ENCODE measurements around the gene FBXL16. TPM values are rescaled to one million over a fixed set of nuclear protein-coding genes. Genes with fewer than 3 reads are reported as not detected.

FBXL16 gene
- polyA plus RNA-seq, 2 of the 4 experiments (the other 2 are of a cell fraction): 0.53 to 1.2 TPM

DNA sequence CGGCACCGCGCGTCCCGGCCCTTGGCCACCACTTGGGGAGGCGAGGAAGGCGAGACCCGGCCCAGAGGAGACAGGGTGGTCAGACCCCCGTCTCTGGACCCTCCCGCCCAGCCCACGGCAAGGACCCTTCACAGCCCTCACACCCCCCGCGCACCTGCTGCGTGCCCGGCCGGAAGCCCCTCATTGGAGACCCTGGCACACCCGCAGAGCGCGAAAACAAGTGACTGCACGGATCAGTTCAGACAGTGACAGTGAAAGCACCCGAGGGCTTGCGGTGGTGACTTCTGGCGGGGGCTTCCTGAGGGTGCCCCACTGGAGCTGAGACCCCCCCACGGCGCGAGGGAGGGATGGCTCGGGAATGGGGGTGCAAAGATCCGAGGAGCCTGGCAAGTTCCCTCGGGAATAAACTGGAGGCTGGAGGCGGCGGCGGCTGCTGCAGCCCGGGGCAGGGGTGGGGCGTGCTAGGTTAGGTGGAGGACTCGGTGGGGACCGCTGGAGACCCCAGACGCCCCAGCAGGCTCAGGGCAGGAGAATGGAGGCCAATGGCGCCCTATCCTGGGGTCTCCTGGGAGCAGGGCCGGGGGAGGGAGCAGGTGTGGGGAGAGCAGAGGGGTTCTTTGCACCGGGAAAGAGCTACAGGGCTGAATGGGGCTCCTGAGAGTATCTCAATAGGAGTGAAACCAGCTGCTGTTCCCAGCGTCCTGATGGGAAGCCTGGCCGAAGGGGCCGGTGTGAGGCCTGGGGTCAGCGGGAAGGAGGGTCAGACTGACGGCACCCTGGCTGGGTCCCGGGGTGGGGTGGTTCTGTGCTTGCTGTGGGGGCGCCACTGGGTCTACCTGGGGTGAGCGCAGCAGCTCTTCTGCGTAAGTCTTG lies 824 bp upstream of the FBXL16 start:
- ATAC-seq (peak; percentile 9 to 41; a peak in 3 of 6 replicates), DNase-seq (ENCODE audit: low read depth in 1 of 2, low spot score in 1 of 2) (no peak), FAIRE-seq (no peak)
- 6% methylated on average over 31 of the region's 49 CpGs for WGBS (ENCODE audit: missing lambda C conversion rate)
- peak overlapping the region; percentile 73 to 75; a peak in 5 of 6 replicates for H3K27ac ChIP-seq
- ChIA-PET POLR2A (interaction anchor here (0.9 to 1.6 kb wide), 4 partner anchors 14 to 82 kb away, joined by 3 to 6 read pairs (median 4); partner anchors contain the start of genes ANTKMT, CHTF18 and RPUSD1), CTCF (interaction anchor here (1.7 to 25.1 kb wide), 4 partner anchors 10 to 80 kb away, joined by 5 to 656 read pairs (median 92); partner anchors contain the start of genes ANTKMT, CCDC78, CHTF18 and CIAO3)
- TF ChIP-seq MAZ (IDR thresholded peaks at IDR 0.05; ENCODE audit: borderline replicate concordance, low read depth, low read length) (no peak), ZFP36 (IDR thresholded peaks at IDR 0.05; ENCODE audit: borderline replicate concordance, partially characterized antibody) (no peak), EHMT2 (IDR thresholded peaks at IDR 0.05; ENCODE audit: low read depth) (no peak), PHF8 (IDR thresholded peaks at IDR 0.05; ENCODE audit: borderline replicate concordance, low read depth) (no peak), CBX2 (IDR thresholded peaks at IDR 0.05; ENCODE audit: borderline replicate concordance, low read depth) (no peak)
- TF ChIP-seq, protein P1, sequence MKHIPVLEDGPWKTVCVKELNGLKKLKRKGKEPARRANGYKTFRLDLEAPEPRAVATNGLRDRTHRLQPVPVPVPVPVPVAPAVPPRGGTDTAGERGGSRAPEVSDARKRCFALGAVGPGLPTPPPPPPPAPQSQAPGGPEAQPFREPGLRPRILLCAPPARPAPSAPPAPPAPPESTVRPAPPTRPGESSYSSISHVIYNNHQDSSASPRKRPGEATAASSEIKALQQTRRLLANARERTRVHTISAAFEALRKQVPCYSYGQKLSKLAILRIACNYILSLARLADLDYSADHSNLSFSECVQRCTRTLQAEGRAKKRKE (CRISPR knock-in tag; IDR thresholded peaks at IDR 0.05; ENCODE audit: low read depth): no peak
- TF ChIP-seq, protein P2, sequence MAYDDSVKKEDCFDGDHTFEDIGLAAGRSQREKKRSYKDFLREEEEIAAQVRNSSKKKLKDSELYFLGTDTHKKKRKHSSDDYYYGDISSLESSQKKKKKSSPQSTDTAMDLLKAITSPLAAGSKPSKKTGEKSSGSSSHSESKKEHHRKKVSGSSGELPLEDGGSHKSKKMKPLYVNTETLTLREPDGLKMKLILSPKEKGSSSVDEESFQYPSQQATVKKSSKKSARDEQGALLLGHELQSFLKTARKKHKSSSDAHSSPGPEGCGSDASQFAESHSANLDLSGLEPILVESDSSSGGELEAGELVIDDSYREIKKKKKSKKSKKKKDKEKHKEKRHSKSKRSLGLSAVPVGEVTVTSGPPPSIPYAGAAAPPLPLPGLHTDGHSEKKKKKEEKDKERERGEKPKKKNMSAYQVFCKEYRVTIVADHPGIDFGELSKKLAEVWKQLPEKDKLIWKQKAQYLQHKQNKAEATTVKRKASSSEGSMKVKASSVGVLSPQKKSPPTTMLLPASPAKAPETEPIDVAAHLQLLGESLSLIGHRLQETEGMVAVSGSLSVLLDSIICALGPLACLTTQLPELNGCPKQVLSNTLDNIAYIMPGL (CRISPR knock-in tag; IDR thresholded peaks at IDR 0.05; ENCODE audit: borderline replicate concordance): no peak
- TF ChIP-seq, protein P3, sequence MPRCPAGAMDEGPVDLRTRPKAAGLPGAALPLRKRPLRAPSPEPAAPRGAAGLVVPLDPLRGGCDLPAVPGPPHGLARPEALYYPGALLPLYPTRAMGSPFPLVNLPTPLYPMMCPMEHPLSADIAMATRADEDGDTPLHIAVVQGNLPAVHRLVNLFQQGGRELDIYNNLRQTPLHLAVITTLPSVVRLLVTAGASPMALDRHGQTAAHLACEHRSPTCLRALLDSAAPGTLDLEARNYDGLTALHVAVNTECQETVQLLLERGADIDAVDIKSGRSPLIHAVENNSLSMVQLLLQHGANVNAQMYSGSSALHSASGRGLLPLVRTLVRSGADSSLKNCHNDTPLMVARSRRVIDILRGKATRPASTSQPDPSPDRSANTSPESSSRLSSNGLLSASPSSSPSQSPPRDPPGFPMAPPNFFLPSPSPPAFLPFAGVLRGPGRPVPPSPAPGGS (IDR thresholded peaks at IDR 0.05): no peak
- H3K9me3 ChIP-seq: no peaks in the 10 kb centered on the region
- H3K4me3 ChIP-seq: peak overlapping the region; percentile 59
- peaks cover 42% of the 10 kb centered on the region for H3K4me1 ChIP-seq
- H3K4me2 ChIP-seq: peak overlapping the region; percentile 100

DNA sequence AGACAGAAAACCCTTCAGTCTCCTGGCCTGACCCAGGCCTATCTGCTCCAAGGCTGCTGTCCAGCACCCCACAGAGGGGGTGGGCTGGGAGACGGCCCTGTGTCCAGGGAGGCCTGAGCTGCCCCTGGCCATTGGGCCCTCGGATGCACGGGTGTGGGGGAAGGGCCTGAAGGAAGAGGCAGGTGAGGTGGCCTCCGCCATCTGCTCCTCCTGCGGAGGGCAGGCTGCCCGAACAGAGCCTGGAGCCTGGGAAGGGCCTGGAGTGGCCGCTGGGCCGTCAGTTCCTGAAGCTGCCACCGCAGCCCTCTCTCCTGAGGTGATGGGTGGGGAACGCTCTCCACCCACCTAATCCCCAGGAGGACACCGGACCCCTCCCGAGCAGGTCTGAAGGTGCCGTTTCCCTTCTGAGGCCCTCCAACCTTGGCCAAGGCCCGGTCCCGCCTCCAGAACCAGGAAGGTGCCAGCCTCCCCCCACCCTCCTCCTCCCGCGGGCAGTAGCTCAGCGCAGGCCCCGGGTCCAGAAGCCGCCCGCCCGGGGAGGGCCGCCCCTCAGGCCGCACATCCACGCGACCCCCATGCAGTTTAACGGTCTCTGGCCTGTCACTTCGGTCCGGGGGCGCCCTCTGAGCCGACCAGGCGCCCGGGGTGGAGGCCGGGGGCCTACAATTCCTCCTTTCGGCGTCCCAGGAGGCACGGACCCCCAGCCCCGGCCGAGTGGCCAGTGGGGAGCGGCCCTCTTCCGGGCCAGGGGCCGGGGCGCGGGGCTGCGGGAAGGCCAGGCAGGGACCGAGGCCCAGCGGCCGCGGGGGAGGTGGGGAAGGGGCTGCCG lies 835 bp downstream of the FBXL16 start:
- ATAC-seq: no peak
- Histone ChIP-seq H3K9me3 (no peaks in the 10 kb centered on the region), H3K4me2 (peak overlapping the region; percentile 100), H3K4me3 (peak overlapping the region; percentile 59), H3K27ac (peak overlapping the region; percentile 73 to 75; a peak in 5 of 6 replicates), H3K4me1 (peaks cover 34% of the 10 kb centered on the region)
- FAIRE-seq: no peak
- ChIA-PET CTCF (interaction anchor here (1.1 to 25.1 kb wide), 6 partner anchors 8 to 46 kb away, joined by 4 to 656 read pairs (median 10); partner anchors contain the start of genes ANTKMT, CCDC78, CIAO3 and HAGHL), POLR2A (no interaction called here)
- no peak for TF ChIP-seq POLR2AphosphoS2 (conservative IDR thresholded peaks at IDR 0.05; ENCODE audit: low read length)
- TF ChIP-seq HOXA7 (CRISPR knock-in tag; IDR thresholded peaks at IDR 0.05): no peak
- TF ChIP-seq, protein P4, sequence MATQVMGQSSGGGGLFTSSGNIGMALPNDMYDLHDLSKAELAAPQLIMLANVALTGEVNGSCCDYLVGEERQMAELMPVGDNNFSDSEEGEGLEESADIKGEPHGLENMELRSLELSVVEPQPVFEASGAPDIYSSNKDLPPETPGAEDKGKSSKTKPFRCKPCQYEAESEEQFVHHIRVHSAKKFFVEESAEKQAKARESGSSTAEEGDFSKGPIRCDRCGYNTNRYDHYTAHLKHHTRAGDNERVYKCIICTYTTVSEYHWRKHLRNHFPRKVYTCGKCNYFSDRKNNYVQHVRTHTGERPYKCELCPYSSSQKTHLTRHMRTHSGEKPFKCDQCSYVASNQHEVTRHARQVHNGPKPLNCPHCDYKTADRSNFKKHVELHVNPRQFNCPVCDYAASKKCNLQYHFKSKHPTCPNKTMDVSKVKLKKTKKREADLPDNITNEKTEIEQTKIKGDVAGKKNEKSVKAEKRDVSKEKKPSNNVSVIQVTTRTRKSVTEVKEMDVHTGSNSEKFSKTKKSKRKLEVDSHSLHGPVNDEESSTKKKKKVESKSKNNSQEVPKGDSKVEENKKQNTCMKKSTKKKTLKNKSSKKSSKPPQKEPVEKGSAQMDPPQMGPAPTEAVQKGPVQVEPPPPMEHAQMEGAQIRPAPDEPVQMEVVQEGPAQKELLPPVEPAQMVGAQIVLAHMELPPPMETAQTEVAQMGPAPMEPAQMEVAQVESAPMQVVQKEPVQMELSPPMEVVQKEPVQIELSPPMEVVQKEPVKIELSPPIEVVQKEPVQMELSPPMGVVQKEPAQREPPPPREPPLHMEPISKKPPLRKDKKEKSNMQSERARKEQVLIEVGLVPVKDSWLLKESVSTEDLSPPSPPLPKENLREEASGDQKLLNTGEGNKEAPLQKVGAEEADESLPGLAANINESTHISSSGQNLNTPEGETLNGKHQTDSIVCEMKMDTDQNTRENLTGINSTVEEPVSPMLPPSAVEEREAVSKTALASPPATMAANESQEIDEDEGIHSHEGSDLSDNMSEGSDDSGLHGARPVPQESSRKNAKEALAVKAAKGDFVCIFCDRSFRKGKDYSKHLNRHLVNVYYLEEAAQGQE (IDR thresholded peaks at IDR 0.05): peak; percentile 62; the same call in 1 of the 2 replicates
- no peak for TF ChIP-seq HOXB5 (CRISPR knock-in tag; IDR thresholded peaks at IDR 0.05)
- TF ChIP-seq, protein P5, sequence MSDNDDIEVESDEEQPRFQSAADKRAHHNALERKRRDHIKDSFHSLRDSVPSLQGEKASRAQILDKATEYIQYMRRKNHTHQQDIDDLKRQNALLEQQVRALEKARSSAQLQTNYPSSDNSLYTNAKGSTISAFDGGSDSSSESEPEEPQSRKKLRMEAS (IDR thresholded peaks at IDR 0.05): no peak
- no peak for TF ChIP-seq RAD21 (conservative IDR thresholded peaks at IDR 0.05 in 1 of 2, IDR thresholded peaks at IDR 0.05 in 1 of 2)
- TF ChIP-seq CBX2 (IDR thresholded peaks at IDR 0.05; ENCODE audit: borderline replicate concordance, low read depth): no peak
- no peak for DNase-seq (ENCODE audit: low read depth in 1 of 2, low spot score in 1 of 2)
- WGBS (ENCODE audit: missing lambda C conversion rate): 74% methylated on average over 14 of the region's 50 CpGs

Measured in A549 (cell line).